Dedifferentiated amniotic fluid mesenchymal stem cell (primary cell): Measurements from ENCODE around the gene TMEM72.

ENCODE experiments used
- DNase-seq: peaks from one replicate; pipeline ENCODE4 v3.0.0-alpha.2; 2016; ENCODE audit errors: extremely low spot score

The TMEM72 gene

GRCh38 chr10:44954042-44954441 is 42.9 kb downstream of the TMEM72 start:
- DNase-seq = no peak

DNA sequence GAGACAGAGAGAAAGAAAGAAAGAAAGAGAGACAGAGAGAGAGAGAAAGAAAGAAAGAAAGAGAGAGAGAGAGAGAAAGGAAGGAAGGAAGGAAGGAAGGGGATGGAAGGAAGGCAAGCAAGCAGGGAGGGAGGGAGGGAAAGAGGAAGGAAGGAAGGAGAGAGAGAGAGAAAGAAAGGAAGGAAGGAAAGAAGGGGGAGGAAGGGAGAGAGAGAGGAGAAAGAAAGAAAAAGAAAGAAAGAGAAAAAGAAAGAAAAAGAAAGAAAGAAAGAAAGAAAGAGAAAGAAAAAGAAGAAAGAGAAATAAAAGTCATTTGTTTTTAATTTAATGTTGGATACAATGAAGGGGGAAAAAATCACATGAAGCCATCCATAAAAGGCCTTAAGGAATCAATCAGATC is 43.8 kb downstream of the TMEM72 start:
- DNase-seq = no peak

GRCh38 chr10:44955413-44956070 is 44.4 kb downstream of the TMEM72 start:
- no peak for DNase-seq

GRCh38 chr10:44956226-44956625 is 45.1 kb downstream of the TMEM72 start:
- no peak for DNase-seq

- DNase-seq = no peak
Measured at GRCh38 chr10:44956717-44957706, 45.9 kb downstream of the TMEM72 start.

DNA sequence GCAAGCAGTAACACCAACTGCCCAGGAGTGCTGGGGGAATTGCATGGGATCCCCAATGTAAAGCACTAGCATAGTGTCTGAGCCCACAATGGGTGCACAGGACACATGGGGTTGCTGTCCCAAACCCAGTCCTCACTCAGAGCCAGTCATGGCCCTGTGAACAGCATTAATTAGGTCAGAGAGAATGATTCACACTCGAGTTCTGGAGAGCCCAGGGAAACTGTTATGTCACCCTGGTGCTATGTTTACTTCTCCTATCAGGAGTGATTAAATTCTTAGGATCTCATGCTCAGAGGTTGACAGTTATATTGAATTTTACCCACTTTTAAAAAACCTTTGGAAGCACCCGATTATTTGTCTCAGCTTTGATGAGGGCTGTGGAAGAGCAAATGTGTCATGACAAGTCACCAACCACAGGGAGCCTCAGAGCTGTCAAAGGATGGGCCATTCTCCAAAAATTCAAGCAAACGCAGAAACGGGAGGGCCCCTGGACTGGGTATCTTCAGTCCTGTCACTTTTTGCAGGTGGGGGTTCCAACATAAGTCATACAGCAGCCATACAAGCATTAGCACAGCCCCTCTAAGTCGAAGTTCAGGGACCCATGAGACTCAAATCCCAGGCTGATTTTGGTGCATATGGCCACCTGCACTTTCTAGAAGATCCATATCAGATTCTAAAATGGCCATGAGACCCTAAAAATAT is 47.2 kb downstream of the TMEM72 start:
- DNase-seq = no peak

- no peak for DNase-seq
Measured at GRCh38 chr10:44958898-44959246, 47.7 kb downstream of the TMEM72 start.

GRCh38 chr10:44959247-44960087 is 48.3 kb downstream of the TMEM72 start, which contains the start of gene RASSF4:
Gene RASSF4, plus strand, starts transcription at chr10:44959802. Its CDS starts 10,401 bp downstream, at chr10:44970203.
- DNase-seq = peak; percentile 56

GRCh38 chr10:44960088-44960460 is 48.9 kb downstream of the TMEM72 start:
- DNase-seq = no peak

DNA sequence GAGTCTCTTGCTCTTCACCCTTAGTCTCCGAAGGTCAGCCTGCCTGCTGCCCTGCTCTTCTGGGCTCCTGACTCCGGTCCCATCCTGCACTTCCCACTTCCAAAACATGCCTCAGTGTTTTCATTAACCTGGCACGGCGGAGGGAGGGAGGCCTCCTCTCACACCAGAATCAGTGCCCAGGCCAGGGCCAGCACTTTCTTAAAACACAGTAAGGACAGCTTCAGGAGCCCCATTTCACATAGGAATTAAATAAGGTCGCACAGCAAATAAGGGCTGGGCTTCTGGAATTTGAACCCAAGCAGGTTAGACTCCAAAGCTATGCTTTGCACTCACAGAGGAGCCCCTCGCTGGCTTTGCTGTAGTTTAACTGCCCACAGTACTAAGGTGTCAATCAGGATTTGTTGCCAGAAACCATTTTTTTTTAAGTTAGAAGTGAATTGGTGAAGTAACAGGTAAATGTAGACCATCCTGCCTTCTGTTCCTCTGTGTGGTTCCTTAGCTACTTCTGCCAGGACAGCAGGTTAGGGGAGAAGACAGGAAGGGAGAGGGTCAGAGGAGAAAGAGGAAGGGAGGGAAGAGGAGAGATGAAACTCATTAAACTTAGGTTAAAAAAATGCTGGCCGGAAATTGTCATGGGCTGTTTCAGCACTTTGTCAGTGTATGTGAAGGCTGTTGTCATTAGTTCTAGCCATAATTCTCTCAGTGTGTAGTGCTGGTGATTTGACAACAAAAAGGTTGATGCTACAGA is 49.5 kb downstream of the TMEM72 start:
- no peak for DNase-seq

GRCh38 chr10:44961230-44961571 is 50.1 kb downstream of the TMEM72 start:
- no peak for DNase-seq

DNA sequence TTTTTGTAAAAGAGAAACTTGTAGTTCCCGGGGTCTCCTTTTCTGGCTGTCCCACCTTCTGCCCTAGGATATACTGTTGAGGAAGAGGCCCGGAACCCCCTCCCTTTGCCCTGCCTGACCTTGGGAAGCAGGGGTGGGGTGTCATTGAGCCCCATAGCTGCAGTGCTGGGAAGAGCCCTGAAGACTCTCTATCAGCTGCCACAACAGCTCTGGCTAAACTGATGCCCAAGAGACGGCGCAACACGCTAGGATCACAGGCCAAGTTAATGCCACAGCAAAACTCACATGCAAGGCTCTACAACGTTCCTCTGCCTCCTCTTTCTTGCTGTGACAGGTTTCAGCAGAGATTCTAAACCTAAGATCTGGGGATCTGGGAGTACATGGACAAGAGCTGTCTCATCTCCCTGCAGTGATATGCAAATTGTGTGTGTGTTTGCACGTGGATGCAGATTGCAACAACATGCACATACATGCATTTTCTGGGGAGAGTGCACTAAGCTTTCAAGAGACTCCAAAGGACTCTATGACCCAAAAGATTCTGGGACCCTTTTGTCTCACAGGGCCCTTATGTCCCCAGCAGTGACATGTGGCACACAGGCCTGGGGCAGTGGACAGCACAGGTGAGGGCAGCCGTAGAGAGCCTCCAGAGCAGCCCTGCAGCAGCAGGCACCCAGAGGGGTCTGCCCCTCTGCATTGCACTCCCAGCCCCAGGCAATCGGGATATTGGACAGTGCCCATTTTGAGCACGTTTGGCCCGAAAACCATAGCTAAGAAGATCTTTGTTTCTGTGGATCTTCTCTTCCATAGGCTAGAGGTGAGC is 51.0 kb downstream of the TMEM72 start:
- no peak for DNase-seq

- no peak for DNase-seq
Measured at GRCh38 chr10:44962870-44963738, 52.0 kb downstream of the TMEM72 start.

DNA sequence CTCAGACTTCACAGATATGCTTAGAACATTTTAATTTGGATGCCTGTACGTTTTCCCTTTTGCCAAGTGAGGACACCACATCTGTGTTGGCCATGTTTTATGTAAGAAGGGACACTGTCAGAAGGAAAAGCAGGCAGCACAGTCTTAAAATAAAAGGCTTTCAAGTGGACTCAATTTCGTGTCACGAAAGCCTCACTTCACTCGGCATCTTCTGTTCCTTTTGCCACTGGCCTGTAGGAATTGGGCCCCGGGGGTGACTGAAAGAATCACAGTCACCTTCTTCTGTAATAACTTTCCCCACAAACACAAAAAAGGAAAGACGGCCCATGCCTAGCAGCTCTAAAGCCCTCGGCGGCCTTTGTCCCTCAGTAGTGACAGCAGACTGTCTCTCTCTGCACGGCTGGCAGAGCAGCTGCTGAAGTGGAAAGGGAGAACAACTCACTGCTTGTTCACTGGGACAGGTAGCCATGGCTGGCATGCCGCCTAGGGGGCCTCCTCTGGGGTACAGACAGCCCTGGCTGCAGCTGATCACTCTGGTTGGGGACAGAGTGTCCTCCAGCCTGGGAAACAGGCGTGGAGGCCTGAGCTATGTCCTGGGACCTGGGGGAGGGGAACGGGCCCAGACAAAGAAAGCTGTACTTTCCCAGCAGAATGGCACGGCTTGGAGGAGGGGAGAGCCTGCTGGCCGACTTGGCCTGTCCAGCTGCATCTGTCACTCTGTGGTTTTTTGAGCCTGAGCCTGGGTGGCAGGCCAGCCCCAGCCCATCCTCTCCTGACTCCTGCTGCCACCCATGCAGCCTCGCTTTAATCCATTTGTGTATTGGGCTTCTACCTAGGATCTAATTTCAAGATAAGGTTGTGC is 52.9 kb downstream of the TMEM72 start:
- no peak for DNase-seq

DNA sequence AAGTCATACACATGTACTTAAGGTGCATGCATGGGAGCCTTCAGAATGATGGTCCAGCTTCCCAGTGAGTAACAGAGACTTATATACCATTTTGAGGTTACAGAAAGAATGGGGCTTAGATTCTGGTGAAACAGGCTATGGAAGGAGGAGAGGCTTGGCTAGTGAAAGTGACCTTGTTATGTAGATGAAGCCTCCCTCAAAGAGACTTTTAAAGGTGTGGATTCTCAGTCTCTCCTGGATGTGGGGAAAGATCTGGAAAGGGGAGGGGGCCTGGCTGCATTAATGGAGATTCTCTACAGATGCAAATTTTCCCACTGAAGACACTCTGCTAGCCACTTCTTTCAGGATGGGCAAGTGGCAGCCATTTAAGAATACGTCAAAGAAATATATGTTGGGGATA is 54.0 kb downstream of the TMEM72 start:
- DNase-seq = no peak

DNA sequence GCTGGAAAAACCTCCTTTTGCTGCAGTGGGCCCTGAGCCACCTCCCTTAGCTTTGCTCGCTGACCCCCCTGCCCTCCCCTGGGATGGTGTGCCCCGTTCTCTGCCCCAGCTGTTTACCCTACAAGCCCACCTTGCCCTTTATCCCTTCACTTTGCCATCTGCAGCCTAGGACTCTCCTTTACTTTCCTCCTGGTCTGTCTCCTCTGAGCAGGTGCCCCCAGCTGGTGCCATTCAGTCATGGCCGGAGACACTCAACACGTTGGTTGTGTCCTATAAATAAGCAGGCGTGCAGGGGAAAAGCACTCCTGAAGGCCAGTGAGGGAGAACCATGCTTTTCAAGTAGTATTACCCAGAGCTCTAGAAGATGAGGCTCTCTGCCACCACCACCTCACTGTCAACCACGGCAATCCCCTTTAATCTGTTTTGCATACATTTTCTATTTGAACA is 54.5 kb downstream of the TMEM72 start:
- no peak for DNase-seq

DNA sequence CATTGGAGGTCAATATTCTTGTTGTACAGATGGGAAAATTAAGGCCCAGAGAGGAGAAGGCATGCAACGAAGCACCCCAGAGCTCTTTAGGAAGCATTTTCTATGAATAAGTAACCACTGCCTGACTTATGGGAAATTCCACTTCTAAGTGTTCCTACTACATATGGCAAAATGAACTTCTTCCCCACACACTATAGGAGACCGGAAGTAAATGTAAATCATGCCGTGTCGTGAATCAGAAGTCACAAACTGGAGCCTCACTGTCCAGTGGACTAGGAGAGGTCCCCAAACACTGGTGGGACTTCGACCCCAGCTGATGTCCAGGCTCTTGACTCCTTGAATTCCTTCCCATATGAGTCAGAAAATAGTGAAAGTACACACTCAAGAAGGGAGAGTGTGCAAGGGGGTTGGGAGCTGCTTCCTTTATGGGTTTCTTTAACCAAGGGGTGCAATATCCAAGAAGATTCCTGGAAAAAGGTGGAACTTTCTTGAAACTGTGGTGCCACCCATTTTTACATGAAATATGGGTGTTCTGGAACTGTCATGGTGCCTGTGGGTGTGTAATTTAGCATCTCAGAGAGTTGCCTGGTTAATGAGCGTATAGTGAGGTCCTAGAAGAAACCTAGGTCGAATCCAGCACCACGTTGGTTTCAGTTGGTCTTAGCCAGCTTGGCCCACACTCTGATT is 55.1 kb downstream of the TMEM72 start:
- DNase-seq = no peak
